Amniotic stem cell (primary cell): Measurements from ENCODE around the gene SLC45A1.

Experiments used
- DNase-seq: peaks from one replicate; lab custom pipeline; 2025; lab: John Stamatoyannopoulos, UW

SLC45A1 gene

DNA sequence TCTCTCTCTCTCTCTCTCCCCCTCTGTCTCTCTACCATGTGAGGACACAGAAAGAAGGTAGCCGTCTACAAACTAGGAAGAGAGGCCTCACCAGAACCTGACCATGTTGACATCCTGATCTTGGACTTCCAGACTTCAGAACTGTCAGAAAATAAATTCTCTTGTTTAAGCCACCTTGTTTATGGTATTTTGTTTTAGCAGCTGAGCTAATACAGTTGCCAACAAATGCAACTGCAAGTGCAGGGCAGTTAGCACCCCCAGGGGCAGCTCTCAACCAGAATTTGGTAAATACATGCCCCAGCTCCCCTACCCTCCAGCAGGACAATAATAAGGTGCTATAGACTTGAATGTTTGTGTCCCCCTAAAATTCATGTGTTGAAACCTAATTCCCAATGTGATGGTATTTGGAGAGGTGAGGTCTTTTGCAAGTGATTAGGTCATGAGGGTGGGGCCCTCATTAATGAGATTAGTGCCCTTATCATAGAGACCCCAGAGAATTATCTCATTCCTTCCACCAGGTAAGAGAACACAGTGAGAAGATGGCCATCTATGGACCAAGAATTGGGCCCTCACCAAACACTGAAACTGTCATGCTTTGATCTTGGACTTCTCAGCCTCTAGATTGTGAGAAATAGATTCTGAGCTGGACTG lies 6.7 kb upstream of the SLC45A1 start:
- no peak for DNase-seq

DNA sequence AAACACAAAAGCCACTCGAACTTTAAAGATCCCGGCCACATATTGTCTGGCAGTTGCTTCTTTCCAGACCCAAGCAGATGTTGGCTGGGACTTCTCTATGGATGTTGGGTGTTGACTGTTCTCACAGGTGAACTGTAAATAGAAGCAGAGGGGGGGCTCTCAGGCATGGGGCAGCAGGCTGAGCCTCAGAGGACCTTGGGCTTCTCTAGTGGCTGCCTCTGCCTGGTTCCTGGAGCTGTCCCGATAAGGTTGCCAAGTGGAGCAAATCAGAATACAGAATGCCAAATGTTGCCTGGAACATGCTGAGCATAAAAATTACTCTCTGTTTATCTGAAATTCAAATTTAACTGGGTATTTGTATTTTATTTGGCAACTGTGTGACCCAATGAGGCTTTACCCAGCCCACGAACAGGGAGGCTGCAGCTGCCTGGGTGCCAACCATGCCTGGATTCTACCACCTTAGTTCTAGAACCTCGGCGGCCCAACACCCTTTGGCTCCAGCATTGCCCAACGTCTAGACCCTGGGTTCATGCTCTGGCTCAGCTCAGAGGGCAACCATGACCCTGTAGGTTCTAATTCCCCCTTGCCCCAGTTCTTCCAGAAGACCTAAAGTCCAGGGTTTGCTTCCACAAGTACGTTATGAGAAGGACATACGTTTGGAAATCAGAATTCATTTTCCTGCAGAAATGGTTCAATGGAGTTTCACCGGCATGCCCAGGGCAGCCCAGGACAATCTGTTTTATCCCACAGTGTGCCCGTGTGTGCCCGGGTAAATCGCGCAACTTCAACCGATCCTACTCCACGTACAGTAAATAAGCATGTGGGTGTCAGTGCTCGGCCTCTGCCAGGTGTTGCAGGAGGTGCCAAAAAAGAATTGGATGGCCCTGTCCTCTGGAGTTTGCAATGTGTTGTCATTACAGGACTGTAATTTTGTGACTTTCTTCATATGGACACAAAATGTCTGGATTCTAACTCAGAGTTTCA lies 5.4 kb upstream of the SLC45A1 start:
- no peak for DNase-seq

DNA sequence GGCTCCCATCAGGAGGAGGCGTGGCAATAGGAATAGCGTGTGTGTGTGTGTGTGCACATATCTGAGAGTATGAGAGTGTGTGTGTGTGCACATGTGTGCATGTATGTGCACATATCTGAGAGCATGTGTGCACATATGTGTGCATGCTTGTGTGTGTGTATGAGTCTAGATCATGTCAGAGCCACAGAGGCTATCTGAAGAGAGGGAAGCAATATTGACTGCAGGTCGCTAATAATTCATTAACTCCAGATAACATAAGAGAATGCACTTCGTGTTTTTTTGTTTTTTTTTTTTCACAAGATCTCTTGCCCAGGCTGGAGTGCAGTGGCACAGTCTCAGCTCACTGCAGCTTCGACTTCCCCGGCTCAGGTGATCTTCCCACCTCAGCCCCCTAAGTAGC lies 4.7 kb upstream of the SLC45A1 start:
- DNase-seq = no peak

DNA sequence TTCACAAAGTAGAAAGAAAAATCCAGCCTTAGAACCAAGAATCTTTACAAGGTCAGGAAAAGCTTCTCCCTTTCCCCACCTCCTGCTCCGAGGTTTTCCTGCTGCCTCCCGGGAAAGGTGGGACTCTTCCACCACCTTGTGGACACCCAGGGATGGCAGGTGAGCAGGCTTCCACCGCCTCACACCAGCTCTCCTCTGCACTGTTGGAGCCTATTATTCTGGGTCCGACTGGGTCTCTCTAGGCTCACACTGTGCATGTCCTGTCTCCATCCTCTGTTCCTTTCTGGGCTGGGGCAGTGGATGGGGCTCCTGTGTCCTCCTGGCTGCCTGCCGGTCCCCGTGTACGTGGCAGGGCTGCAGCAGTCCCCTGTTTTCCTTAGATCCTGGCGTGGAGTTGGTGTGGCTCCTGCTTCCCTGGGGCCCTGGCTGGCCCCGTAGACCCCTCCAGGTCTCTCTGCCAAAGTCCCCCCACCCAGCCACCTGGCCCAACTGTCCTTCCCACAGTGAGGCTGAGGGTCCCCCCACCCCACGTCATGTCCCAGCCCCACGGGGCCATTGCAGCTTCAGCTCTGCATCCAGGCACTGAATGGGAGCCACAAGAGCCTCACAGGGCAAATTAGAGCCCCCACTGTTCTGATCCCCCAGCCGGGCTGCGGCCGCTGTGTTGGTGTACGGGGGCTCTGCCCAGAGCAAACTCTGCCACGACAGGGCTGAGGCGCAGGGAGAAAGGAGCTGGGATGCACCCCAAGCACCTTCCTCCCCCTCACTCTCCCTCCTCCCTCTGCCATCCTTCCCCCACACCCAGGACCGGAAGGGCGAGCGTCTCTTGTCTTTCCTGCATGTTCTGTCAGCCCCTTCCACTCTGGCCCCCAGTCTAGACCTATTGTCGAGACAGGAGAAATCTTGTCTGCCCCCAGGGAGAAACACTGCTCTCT lies 3.3 kb upstream of the SLC45A1 start:
- DNase-seq = peak; percentile 50

DNA sequence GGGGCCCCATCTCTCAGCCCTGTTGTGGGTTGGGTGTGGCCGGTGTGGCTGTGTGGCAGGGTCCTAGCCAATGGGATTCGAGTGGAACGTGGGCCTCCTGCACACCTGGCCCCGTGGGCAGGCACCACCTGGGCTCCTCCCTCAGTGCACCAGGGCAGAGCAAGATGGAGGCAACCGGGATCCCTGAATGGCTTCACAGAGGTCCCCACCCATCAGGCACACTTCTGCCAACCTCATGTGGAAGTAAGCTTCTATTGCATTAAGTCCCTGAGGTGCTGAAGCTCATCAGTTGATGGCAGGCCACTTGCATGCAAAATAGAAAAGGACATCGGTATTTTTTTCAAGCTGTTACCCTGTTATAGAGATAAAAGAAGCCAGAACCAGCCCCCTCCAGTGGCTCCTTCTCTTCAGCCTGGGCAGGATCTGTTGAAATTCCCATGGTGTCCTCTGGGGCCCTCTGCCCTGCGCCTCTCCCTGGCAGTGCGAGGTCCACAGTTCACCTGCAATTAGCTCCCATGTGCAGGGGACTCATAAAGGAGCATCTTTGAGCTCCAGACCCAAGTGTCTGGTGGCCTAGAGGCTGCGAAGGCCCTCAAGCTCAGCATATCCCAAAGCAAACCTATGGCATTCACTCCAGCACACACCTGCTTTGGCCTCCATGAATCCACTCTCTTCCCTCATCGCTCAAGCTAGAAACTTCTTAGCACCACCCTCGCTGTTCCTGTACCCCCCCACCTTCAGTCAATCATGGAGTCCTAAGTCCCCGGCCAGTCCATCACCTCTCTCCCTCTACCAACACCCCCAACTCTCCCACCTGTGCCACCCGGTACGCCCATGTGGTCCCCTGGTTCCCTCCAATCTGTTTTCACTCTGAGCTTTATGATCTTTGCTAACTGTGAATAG lies 2.1 kb upstream of the SLC45A1 start:
- no peak for DNase-seq

DNA sequence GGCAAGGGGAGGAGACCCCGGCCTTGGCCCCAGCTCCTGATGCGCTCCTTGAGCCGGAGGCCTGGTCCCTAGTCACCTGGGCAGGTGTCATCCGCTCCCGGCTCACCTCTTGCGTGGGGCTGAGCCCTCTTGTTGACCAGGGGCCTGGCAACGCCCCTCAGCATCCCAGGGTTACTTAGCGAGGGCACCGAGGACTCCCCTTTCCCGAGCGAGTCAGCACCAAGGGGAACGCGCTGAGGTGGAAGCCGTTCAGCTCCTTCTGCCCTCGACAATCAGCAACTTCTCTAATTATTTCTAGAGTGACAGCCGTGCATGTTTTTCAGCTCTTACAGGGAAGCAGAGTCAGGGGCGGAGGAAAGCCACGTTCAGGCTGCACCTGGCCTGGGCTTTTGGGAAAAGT lies 522 bp downstream of the SLC45A1 start:
- DNase-seq = no peak

DNA sequence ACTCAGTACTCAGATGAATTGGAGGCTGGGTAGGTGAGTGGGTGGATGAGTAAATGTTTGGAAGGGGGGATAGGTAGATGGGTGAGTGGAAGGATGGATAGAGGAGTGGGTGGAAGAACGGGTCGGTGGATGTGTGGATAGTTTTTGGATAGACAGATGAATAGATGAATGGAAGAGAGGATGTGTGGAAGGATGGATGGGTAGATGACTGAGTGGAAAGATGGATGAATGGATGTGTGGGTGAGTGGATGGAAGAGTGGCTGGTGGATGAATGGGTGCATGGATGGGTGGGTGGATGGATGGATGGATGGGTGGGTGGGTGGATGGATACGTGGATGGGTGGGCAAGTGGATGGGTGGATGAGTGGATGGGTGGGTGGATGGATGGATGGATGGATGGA lies 3.7 kb downstream of the SLC45A1 start:
- DNase-seq = no peak

DNA sequence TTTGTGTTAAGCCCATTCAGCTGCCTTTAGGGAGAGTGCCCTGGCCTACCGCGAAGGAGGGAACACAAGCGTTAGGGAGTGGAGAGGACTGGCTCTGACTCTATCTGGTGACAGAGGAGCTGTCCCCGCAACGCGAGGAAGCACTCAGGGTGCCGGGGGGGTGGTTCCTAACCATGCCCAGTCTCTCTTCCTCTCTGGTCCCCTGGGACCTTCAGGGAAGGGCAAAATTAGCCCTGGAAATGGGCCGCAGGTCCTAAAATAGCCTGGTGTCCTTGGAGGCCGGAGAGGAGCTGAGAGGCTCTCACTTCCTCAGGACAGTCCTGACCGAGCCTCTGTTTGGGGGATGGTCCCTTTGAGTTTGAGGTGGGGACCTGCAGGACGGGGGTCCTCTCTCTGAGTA lies 5.8 kb downstream of the SLC45A1 start:
- DNase-seq = no peak

DNA sequence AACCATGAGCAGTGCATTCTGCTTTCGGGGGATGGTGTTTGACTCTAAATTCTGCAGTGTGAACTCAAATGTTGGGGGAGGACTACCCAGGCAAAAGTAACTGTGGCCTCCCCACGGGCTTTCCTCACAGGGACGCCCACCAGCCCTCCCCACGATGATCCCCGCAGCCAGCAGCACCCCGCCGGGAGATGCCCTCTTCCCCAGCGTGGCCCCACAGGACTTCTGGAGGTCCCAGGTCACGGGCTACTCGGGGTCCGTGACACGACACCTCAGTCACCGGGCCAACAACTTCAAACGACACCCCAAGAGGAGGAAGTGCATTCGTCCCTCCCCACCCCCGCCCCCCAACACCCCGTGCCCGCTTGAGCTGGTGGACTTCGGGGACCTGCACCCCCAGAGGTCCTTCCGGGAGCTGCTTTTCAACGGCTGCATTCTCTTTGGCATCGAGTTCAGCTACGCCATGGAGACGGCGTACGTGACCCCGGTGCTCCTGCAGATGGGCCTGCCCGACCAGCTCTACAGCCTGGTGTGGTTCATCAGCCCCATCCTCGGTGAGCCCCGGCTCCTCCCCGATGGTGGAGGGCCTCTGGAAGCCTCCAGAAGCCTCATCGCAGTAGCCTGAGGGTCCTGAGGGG lies 6.4 kb downstream of the SLC45A1 start:
- DNase-seq = no peak

DNA sequence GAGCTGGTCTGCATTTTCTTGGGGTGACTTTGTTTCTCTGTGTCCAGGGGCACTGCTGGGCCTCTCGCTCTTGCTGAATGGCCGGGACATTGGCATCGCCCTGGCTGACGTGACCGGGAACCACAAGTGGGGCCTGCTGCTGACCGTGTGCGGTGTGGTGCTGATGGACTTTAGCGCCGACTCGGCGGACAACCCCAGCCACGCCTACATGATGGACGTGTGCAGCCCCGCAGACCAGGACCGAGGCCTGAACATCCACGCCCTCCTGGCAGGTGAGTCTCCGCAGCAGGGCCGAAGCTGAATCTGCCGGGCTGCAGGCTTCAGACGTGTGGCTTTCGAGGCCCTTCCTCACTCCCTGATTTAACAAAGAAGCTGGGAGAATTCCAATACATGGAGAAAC lies 7.9 kb downstream of the SLC45A1 start:
- DNase-seq = no peak

DNA sequence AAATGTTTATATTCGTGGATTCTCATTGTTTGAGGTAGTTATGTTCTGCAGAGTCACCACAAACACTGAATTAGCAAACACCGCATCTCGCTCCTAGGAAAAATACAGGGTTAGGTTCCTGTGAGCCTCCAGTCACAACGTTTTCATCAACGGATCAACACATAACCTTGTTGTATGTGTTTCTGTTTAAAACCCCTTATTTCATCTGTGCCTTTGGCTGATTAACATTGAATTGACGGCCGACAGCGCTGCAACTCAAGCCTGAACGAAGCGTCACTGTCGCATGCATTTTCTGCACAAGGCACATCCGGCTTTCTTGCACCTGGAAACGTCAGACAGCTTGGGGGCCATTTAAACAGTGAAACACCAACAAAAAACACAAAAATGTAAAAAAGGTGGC lies 8.4 kb downstream of the SLC45A1 start:
- no peak for DNase-seq

DNA sequence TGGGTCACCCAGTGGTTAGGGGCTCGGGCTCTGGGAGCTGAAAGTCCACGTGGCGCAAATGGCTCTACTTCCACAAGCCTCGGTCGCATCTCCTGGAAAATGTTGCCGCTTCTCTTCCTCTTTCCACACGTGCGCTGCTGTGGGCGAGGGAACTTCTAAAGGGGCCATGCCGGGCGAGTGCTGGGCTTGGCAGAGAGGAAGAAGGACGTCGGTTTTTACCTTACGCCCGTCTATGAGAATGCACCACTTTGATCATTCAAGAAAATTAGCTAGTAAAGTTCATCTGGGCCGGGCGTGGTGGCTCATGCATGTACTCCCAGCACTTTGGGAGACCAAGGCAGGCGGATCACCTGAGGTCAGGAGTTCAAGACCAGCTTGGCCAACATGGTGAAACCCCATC lies 10.4 kb downstream of the SLC45A1 start:
- no peak for DNase-seq

DNA sequence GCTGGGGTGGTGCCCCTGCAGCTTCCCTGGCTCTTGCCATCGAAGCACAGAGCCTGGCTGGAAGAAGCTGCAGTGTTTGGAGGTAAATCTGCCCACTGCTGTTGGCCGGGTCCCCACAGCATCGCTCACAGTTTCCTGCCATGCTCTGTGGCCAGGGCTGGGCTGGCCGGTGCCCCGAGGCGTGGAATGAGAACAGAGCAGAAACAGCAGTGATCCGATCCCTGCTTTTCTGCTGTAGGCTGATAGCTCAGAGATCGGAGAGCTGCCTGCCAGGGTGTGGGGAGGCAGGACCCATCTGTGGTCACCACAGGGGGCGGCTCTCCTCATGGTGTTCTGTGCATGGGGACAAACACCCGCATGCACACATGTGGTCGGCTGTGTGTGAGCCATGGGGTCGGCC lies 11.5 kb downstream of the SLC45A1 start:
- no peak for DNase-seq

DNA sequence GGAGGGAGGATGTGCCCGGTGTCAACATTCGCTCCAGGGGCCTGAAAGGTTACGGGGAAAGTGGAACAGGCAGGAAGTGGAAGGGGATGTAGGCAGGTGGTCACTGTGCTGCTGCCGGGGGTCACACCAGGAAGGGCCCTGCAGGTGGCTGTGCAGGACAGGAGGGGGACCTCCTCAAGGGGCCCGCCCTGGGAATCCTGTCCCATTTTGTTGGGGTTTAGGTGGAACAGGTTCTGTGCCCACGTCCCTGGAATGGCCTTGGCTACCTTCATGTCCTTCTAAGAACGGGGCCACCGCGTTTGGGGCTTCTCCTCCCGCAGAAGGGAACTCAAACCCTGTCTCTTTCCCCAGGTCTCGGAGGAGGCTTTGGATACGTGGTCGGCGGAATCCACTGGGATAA lies 11.9 kb downstream of the SLC45A1 start:
- DNase-seq = no peak

DNA sequence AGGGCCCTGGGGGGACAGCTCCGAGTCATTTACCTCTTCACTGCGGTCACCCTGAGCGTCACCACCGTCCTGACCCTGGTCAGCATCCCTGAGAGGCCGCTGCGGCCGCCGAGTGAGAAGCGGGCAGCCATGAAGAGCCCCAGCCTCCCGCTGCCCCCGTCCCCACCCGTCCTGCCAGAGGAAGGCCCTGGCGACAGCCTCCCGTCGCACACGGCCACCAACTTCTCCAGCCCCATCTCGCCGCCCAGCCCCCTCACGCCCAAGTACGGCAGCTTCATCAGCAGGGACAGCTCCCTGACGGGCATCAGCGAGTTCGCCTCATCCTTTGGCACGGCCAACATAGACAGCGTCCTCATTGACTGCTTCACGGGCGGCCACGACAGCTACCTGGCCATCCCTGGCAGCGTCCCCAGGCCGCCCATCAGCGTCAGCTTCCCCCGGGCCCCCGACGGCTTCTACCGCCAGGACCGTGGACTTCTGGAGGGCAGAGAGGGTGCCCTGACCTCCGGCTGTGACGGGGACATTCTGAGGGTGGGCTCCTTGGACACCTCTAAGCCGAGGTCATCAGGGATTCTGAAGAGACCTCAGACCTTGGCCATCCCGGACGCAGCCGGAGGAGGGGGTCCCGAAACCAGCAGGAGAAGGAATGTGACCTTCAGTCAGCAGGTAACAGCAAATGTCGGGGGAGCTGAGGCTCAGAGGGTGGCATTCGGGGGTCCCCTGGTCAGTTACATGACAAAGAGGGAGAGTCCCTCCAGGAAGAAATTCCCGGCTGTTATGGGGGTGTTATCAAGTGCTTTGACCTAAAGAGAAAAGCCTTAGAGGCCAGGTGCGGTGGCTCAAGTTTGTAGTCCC lies 12.6 kb downstream of the SLC45A1 start:
- DNase-seq = no peak

DNA sequence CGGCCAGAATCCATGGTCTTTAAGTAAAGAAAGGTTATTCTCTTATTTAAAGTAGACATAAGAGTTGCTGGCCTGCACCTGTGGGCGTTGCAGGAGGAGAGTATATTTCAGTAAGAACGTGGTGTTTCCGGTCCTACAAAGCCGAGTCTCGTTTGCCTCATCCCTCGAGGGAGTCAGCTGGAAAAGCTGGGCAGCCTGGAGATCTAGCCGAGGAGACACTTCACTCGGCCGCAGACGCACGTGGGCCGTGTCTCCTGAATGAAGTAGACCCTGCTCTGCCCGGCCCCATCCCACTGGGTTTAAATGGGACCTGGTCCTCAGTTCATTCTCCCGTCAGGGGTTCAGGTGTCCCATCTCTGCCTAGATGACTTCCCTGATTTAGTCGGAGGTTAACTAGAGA lies 14.9 kb downstream of the SLC45A1 start:
- no peak for DNase-seq

DNA sequence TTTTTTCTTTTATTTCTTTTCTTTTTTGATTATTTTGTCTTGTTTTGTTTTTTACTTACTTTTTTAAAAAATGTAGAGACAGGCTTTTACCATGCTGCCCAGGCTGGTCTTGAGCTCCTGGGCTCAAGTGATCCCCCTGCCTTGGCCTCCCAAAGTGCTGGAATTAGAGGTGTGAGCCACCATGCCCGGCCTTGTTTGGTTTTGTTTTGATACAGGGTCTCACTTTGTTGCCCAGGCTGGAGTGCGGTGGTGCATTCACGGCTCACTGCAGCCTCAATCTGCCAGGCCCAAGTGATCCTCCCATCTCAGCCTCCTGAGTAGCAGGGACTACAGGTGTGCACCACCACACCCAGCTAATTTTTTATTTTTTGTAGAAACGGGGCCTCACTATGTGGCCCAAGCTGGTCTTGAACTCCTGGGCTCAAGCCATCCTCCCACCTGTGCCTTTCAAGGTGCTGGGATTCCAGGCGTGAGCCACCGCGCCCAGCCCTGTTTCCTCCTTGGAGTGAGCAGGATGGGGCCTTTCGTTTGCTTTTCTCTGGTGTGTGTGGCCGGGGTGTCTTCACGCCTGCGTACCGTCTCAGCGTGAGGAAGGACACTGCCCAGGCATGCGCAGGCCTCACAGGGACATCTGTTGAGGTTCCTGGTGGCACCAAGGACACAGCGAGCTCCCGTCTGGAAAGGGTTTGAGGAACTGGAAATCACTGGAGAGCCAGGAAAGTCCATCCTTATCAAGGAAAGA lies 15.5 kb downstream of the SLC45A1 start:
- no peak for DNase-seq

DNA sequence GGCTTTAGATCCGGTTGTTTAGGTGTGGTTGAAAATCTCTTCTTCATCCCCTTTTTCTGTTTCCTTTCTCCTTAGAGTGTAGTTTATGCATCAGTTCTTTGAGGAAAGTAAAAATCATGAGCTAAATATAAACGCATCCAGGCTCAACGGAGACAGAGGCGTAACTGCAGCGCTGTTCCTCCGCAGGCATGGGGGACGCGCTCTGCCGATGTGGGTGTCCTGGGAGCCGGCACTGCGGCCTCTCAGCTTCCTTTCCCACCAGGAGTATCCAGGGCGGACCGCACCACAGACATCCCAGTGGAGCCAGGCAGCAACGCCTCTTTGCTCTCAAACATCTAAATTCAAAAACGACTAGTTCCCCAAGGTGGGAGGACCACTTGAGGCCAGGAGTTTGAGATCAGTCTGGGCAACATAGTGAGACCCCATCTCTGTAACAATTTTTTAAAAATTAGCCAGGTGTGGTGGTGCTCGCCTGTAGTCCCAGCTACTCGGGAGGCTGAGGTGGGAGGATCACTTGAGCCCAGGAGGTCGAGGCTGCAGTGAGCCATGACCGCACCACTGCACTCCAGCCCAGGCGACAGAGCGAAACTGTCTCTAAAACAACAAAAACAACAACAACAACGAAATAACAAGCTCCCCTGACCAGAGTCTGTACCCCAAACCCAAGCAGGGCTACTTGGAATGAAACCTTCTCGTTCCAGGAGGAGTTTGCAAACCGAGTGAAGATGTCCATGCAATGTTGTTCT lies 16.4 kb downstream of the SLC45A1 start:
- DNase-seq = no peak
